ENCODE results near the gene FMN1.

- no peak for TF ChIP-seq POLR2A (IDR thresholded peaks at IDR 0.05)
- TF ChIP-seq EP300 (IDR thresholded peaks at IDR 0.05), result no peak
Measured at GRCh38 chr15:32717426-32718226, 476.9 kb downstream of the FMN1 start, which contains the start of gene GREM1.
